Activated naive CD8-positive, alpha-beta T cell treated with anti-CD3 and anti-CD28 coated beads, Interleukin-2, amount 50 U/mL, for 24 hours (primary cell): ENCODE data around the gene WNT3A.

Source experiments
- ATAC-seq: fragments of 150-1000 bp; cut with Tn5 transposase; one replicate; pipeline ENCODE4 v1.10.0; 2021
- DNase-seq: peaks from one replicate; pipeline ENCODE4 v3.0.0; 2021
- H3K27ac Mint-ChIP-seq: one replicate; pipeline ENCODE4 v1.8.0; 2021; ENCODE audit warnings: mild to moderate bottlenecking, mixed read lengths
- H3K27me3 Mint-ChIP-seq: one replicate; pipeline ENCODE4 v1.8.0; 2021; ENCODE audit warnings: mixed read lengths
- H3K36me3 Mint-ChIP-seq: one replicate; pipeline ENCODE4 v1.8.0; 2021; ENCODE audit warnings: low read depth, mixed read lengths
- H3K4me1 Mint-ChIP-seq: one replicate; pipeline ENCODE4 v1.8.0; 2021; ENCODE audit warnings: mixed read lengths
- H3K4me3 Mint-ChIP-seq: one replicate; pipeline ENCODE4 v1.8.0; 2021; ENCODE audit warnings: mild to moderate bottlenecking, moderate library complexity, mixed read lengths
- H3K9me3 Mint-ChIP-seq: one replicate; pipeline ENCODE4 v1.8.0; 2021; ENCODE audit warnings: mixed read lengths

Gene WNT3A

DNA sequence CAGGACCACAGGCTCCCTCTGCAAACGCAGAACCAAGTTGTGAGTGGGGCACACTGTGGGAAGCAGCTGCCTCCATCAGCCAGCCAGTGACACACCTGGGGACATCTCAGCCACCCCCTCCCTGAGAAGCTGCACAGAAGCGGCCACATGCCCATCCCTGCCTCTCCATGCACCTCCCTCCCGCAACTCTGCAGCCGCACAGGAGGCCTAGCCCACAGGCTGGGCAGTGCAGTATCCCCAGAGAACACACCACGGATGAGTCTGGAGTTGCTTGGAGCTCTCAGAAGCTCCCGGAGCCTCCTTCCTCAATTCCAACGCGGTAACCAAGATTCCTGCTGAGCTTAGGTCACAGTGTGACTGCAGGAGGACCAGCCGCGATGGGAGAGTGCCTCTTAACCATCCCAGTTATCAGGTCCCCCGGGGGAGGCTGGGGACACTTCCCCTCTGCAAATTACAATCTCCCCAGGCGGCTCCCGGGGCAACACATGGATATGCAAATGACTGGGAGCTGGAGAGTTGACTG, 1.2 kb upstream of the WNT3A start:
- Mint-ChIP-seq H3K4me3 (no peak overlapping the region), H3K27ac (no peak overlapping the region), H3K9me3 (no peaks in the 10 kb centered on the region), H3K27me3 (peaks cover 59% of the 10 kb centered on the region), H3K36me3 (no peaks in the 10 kb centered on the region), H3K4me1 (peaks cover 15% of the 10 kb centered on the region)
- DNase-seq (no peak), ATAC-seq (no peak)

- no peaks in the 10 kb centered on the region for H3K9me3 Mint-ChIP-seq
- DNase-seq (no peak), ATAC-seq (no peak)
- H3K4me3 Mint-ChIP-seq, result no peak overlapping the region
- peaks cover 58% of the 10 kb centered on the region for H3K27me3 Mint-ChIP-seq
- no peak overlapping the region for H3K27ac Mint-ChIP-seq
- H3K4me1 Mint-ChIP-seq, result peaks cover 16% of the 10 kb centered on the region
- no peaks in the 10 kb centered on the region for H3K36me3 Mint-ChIP-seq
Observed at GRCh38 chr1:228006034-228006785, 588 bp upstream of the WNT3A start.

- no peaks in the 10 kb centered on the region for H3K36me3 Mint-ChIP-seq
- ATAC-seq, result no peak
- H3K27me3 Mint-ChIP-seq, result peaks cover 56% of the 10 kb centered on the region
- H3K4me3 Mint-ChIP-seq, result no peak overlapping the region
- H3K9me3 Mint-ChIP-seq, result no peaks in the 10 kb centered on the region
- no peak overlapping the region for H3K27ac Mint-ChIP-seq
- DNase-seq, result no peak
- H3K4me1 Mint-ChIP-seq, result peaks cover 16% of the 10 kb centered on the region
Observed at GRCh38 chr1:228007049-228007800, 427 bp downstream of the WNT3A start.

- no peaks in the 10 kb centered on the region for H3K9me3 Mint-ChIP-seq
- H3K4me1 Mint-ChIP-seq, result peaks cover 16% of the 10 kb centered on the region
- DNase-seq (no peak), ATAC-seq (no peak)
- H3K36me3 Mint-ChIP-seq, result no peaks in the 10 kb centered on the region
- no peak overlapping the region for H3K4me3 Mint-ChIP-seq
- peaks cover 53% of the 10 kb centered on the region for H3K27me3 Mint-ChIP-seq
- no peak overlapping the region for H3K27ac Mint-ChIP-seq
Observed at GRCh38 chr1:228007801-228008341, 1.1 kb downstream of the WNT3A start.

- Mint-ChIP-seq H3K36me3 (no peaks in the 10 kb centered on the region), H3K27ac (no peak overlapping the region), H3K27me3 (peaks cover 51% of the 10 kb centered on the region), H3K9me3 (no peaks in the 10 kb centered on the region), H3K4me3 (no peak overlapping the region), H3K4me1 (peaks cover 16% of the 10 kb centered on the region)
- DNase-seq (no peak), ATAC-seq (no peak)
Observed at GRCh38 chr1:228008391-228009115, 1.8 kb downstream of the WNT3A start.

GRCh38 chr1:228009116-228009827, 2.5 kb downstream of the WNT3A start:
- ATAC-seq, result no peak
- peaks cover 44% of the 10 kb centered on the region for H3K27me3 Mint-ChIP-seq
- H3K27ac Mint-ChIP-seq, result no peak overlapping the region

GRCh38 chr1:228009828-228010775, 3.3 kb downstream of the WNT3A start:
- no peaks in the 10 kb centered on the region for H3K9me3 Mint-ChIP-seq
- H3K27ac Mint-ChIP-seq, result no peak overlapping the region
- H3K36me3 Mint-ChIP-seq, result no peaks in the 10 kb centered on the region
- DNase-seq (no peak), ATAC-seq (no peak)
- H3K27me3 Mint-ChIP-seq, result peaks cover 39% of the 10 kb centered on the region
- H3K4me1 Mint-ChIP-seq, result peaks cover 16% of the 10 kb centered on the region
- no peak overlapping the region for H3K4me3 Mint-ChIP-seq

More at GRCh38 chr1:228009116-228009827, 2.5 kb downstream of the WNT3A start:
- Mint-ChIP-seq H3K4me3 (peak overlapping the region; percentile 21), H3K4me1 (peaks cover 16% of the 10 kb centered on the region), H3K9me3 (no peaks in the 10 kb centered on the region), H3K36me3 (no peaks in the 10 kb centered on the region)
- DNase-seq, result no peak

DNA sequence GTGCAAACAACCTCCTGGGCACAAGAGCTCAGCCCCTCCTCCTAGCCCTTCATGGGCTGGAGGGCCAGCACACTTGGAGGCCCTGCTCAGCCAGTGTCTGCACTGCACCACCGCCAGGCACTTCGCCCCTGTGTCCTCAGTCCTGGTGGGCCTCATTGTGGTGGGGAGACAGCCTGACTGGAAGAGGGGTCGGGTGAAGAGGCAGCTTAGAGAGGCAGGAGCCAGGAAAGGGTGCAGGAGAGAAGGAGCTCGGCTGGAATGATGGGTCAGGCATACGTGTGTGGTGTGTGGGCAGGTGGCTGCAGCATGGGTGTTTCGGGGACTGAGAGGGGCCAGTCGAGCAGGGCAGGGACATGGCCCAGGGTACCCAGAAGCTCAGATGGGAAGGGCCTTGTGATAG, 4.1 kb downstream of the WNT3A start:
- DNase-seq (no peak), ATAC-seq (no peak)
- Mint-ChIP-seq H3K27me3 (peaks cover 31% of the 10 kb centered on the region), H3K36me3 (no peaks in the 10 kb centered on the region), H3K4me1 (peaks cover 16% of the 10 kb centered on the region), H3K9me3 (no peaks in the 10 kb centered on the region), H3K4me3 (no peak overlapping the region), H3K27ac (no peak overlapping the region)

DNA sequence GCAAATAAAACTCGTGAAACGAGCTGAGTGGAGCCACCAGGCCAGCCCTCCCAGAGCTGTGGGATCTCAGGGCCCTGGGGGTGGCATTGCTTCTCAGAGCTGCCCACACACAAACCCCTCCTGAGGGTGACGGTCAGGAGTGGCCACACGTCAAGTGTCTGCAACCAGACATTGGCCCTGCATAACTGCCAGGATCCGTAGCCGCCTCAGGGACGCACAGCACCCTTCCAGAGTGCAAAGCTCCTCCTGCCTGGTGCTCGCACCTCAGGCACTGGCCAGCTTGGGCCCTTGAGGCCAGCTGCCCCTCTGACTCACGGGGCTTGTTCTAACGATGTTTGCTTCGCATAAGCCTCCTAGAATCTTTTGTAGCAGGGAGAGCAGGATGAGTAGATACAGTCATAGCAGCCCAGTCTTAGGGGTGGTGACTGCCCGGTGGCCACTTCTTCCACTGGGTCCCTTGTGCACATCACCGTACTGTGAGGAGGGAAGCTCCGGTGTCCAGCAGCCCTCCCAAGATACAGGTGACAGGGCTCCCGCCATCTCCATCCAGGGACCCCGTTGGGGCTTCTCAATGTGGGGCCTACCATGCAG, 5.0 kb downstream of the WNT3A start:
- Mint-ChIP-seq H3K4me3 (no peak overlapping the region), H3K4me1 (peaks cover 16% of the 10 kb centered on the region), H3K9me3 (no peaks in the 10 kb centered on the region), H3K27me3 (peaks cover 26% of the 10 kb centered on the region), H3K36me3 (no peaks in the 10 kb centered on the region), H3K27ac (no peak overlapping the region)
- DNase-seq (no peak), ATAC-seq (no peak)

GRCh38 chr1:228012555-228012954, 5.8 kb downstream of the WNT3A start:
- no peaks in the 10 kb centered on the region for H3K9me3 Mint-ChIP-seq
- DNase-seq, result no peak
- ATAC-seq, result no peak
- H3K36me3 Mint-ChIP-seq, result no peaks in the 10 kb centered on the region
- H3K27me3 Mint-ChIP-seq, result peaks cover 22% of the 10 kb centered on the region
- H3K27ac Mint-ChIP-seq, result no peak overlapping the region
- H3K4me3 Mint-ChIP-seq, result no peak overlapping the region
- peaks cover 13% of the 10 kb centered on the region for H3K4me1 Mint-ChIP-seq

GRCh38 chr1:228013131-228013934, 6.5 kb downstream of the WNT3A start:
- H3K27me3 Mint-ChIP-seq, result peaks cover 17% of the 10 kb centered on the region
- peaks cover 13% of the 10 kb centered on the region for H3K4me1 Mint-ChIP-seq
- no peaks in the 10 kb centered on the region for H3K9me3 Mint-ChIP-seq
- no peak for ATAC-seq
- no peak for DNase-seq
- H3K4me3 Mint-ChIP-seq, result no peak overlapping the region
- H3K27ac Mint-ChIP-seq, result no peak overlapping the region
- no peaks in the 10 kb centered on the region for H3K36me3 Mint-ChIP-seq
